ENCODE data around the gene NDRG2.

Gene NDRG2

DNA sequence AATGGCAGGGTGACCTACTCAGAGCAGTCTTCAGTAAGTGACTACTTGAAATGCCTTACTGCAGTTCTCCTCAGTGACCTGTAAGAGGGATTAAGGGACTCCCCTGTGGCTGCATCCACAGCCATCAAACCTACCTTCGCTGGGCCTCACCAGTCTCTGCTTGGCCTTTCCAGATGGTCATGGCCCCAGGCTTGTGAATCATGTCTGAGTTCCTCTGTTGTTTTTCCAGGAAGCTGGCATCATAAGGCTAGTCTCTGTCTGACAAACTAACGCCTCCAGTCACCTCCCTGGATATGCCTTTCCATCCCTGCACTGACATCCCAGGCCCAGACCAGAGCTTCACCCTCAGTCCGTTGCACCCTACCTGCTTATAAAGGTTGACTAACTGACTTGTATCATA lies 55.5 kb downstream of the NDRG2 start:
- H3K4me1 ChIP-seq: no peaks in the 10 kb centered on the region
- no peak overlapping the region for H3K9ac ChIP-seq
- no peaks in the 10 kb centered on the region for H3K79me2 ChIP-seq
- TF ChIP-seq, protein P1, sequence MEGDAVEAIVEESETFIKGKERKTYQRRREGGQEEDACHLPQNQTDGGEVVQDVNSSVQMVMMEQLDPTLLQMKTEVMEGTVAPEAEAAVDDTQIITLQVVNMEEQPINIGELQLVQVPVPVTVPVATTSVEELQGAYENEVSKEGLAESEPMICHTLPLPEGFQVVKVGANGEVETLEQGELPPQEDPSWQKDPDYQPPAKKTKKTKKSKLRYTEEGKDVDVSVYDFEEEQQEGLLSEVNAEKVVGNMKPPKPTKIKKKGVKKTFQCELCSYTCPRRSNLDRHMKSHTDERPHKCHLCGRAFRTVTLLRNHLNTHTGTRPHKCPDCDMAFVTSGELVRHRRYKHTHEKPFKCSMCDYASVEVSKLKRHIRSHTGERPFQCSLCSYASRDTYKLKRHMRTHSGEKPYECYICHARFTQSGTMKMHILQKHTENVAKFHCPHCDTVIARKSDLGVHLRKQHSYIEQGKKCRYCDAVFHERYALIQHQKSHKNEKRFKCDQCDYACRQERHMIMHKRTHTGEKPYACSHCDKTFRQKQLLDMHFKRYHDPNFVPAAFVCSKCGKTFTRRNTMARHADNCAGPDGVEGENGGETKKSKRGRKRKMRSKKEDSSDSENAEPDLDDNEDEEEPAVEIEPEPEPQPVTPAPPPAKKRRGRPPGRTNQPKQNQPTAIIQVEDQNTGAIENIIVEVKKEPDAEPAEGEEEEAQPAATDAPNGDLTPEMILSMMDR (IDR thresholded peaks at IDR 0.05): no peak
- no peak overlapping the region for H3K4me2 ChIP-seq (ENCODE audit: low read length)
- no peaks in the 10 kb centered on the region for H3K36me3 ChIP-seq (ENCODE audit: control insufficient read depth, insufficient read depth, low read length)
- no peak overlapping the region for H3K27ac ChIP-seq
- no peak overlapping the region for H2AFZ ChIP-seq
- H3K4me3 ChIP-seq (ENCODE audit: low read depth, low read length): no peak overlapping the region
- H3K27me3 ChIP-seq (ENCODE audit: control insufficient read depth, insufficient read depth, low read length): no peaks in the 10 kb centered on the region
- no peaks in the 10 kb centered on the region for H3K9me3 ChIP-seq (ENCODE audit: control insufficient read depth, low read length)

Measured in parathyroid adenoma (tissue), 2 donors.